DND-41 (cell line): ENCODE data around the gene CCDC148.

ENCODE experiments used
- EZH2 ChIP-seq: IDR thresholded peaks from 3 replicates; pipeline ENCODE4 v1.6.1; 2012; ENCODE audit warnings: borderline replicate concordance, low read depth, mild to moderate bottlenecking, moderate library complexity, low read length, inconsistent platforms; ENCODE audit not compliant: severe bottlenecking
- TF ChIP-seq, protein P1 (sequence below): IDR thresholded peaks from 2 replicates; pipeline ENCODE4 v1.5.1; 2012; ENCODE audit warnings: borderline replicate concordance, low read length, moderate library complexity, mild to moderate bottlenecking; ENCODE audit not compliant: poor library complexity, severe bottlenecking; ENCODE audit errors: extremely low read depth

DNA sequence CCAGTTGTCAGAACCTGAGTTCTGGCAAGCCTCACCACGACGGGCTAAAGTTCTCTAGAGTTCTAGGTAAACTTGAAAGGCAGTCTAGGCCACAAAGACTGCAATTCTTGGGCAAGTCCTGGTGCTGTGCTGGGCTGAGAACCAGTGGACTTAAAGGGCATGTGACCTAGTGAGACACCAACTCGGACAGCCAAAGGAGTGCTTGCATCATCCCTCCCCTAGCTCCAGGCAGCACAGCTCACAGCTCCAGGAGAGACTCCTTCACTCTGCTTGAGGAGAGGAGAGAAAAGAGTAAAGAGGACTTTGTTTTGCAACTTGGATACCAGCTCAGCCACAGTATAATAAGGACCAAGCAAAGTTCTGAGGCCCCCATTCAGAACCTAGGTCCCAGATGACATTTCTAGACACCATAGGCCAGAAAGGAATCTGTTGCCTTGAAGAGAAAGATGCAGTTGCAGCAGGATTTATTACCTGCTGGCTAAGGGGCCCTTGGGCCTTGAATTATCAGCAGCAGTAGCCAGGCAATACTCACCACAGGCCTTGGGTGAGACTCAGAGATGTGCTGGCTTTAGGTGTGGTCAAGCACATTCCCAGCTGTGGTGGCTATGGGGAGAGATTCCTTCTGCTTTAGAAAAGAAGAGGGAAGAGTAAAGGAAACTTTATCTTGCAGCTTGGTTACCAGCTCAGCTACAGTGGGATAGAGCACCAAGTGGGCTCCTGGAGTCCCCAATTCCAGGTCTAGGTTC lies 303.1 kb downstream of the CCDC148 start:
- TF ChIP-seq, protein P1, sequence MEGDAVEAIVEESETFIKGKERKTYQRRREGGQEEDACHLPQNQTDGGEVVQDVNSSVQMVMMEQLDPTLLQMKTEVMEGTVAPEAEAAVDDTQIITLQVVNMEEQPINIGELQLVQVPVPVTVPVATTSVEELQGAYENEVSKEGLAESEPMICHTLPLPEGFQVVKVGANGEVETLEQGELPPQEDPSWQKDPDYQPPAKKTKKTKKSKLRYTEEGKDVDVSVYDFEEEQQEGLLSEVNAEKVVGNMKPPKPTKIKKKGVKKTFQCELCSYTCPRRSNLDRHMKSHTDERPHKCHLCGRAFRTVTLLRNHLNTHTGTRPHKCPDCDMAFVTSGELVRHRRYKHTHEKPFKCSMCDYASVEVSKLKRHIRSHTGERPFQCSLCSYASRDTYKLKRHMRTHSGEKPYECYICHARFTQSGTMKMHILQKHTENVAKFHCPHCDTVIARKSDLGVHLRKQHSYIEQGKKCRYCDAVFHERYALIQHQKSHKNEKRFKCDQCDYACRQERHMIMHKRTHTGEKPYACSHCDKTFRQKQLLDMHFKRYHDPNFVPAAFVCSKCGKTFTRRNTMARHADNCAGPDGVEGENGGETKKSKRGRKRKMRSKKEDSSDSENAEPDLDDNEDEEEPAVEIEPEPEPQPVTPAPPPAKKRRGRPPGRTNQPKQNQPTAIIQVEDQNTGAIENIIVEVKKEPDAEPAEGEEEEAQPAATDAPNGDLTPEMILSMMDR, result no peak
- TF ChIP-seq EZH2, result no peak
